ENCODE data around the gene VASH2.
"Not testable (repeated sequence)": the region's sequence is repeated elsewhere in the genome, so short reads cannot be mapped to it uniquely, and the experiment has no call there.

Gene VASH2
- long read RNA-seq, donor 1 = 0 reads
- long read RNA-seq, donor 2, partial matches to known transcripts = 0 of 2 reads
- long read RNA-seq, donor 2, other reads (novel, unspliced or antisense) = 0 of 2 reads
- long read RNA-seq, donor 3, partial matches to known transcripts = 0 of 1 reads
- long read RNA-seq, donor 3, other reads (novel, unspliced or antisense) = 0 of 1 reads
- long read RNA-seq, donor 4, partial matches to known transcripts = 5 of 5 reads
- long read RNA-seq, donor 4, other reads (novel, unspliced or antisense) = 0 of 5 reads
- long read RNA-seq, donor 5, partial matches to known transcripts = 12 of 12 reads
- long read RNA-seq, donor 5, other reads (novel, unspliced or antisense) = 0 of 12 reads
- long read RNA-seq, donor 6, partial matches to known transcripts = 9 of 9 reads
- long read RNA-seq, donor 6, other reads (novel, unspliced or antisense) = 0 of 9 reads
- long read RNA-seq, donor 7, partial matches to known transcripts = 6 of 9 reads
- long read RNA-seq, donor 7, other reads (novel, unspliced or antisense) = 0 of 9 reads
- long read RNA-seq, donor 8, partial matches to known transcripts = 0 of 2 reads
- long read RNA-seq, donor 8, other reads (novel, unspliced or antisense) = 0 of 2 reads

DNA sequence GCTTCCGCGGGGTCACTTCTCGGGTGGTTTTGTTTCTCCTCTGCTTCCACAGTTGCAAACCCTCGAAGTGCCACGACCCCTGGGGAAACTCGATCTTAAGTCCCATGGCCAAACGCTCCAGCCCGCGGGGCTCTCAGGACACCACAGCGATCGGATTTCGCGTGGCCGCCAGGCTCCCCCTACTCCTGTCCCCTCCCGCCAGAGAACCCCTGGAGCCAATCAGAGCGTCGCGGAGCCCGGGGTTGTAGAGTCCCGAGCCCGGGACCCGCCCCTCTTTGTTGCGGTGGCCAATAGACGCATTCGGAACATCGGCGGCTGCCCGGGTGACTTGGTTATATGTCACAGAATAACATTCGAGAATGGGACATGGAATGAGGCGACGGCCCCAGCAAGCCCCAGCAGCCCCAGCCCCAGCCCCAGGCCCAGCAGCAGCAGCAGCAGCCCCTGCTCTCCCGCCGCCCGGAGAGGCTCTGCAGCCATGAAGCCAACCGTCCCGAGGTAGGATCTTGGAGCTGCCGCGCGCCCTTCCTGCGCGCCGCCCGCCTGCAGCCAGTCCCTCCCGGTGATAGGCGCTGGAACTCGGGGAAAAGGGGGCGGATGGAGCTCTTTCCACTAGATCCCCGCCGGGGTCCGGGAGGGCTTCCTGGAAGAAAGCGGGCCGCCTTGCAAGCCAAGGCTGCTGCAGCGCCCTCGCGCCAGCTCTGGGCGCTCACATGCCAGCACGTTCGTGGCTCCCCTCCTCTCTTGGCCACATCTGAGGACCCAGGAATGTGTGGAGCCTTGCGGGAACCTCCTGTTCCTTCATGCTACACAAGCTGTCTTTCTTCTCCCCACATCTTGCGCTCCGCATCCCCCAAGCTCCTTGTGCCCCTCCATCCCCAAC is at the start of gene VASH2:
Gene VASH2, plus strand, starts transcription at position 299 of the 883 bp plus-strand sequence. CDS start 1,002 bp downstream, outside the sequence.
- DNase-seq = peak; percentile 85

DNA sequence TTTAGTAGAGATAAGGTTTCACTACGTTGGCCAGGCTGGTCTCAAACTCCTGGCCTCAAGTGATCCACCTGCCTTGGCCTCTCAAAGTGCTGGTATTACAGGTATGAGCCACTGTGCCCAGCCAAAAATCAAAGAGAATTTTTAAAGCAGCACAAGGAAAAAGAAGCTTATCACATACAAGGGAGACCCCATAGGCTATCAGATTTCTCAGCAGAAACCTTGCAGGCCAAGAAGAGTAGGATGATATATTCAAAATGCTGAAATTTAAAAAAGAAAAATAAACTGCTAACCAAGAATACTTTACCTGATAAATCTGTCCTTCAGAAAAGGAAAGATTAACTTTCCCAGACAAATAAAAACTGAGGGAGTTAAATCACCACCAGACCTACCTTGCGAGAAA is 49.1 kb upstream of the VASH2 start:
- no peak for DNase-seq

DNA sequence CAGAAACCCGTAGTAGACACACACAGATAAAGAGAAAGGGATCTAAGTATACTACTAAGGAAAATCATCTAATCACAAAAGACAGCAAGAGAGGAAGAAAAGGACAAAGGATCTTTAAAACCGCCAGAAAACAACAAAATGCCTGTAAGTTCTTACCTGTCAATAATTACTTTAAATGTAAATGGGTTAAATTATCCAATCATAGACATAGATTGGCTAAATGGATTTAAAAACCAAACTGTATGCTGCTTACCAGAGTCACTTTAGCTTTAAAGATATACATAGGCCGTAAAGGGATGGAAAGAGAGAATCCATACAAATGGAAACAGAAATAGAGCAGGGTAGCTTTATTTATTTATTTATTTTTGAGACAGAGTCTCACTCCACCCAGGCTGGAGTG is 48.3 kb upstream of the VASH2 start:
- DNase-seq = no peak

DNA sequence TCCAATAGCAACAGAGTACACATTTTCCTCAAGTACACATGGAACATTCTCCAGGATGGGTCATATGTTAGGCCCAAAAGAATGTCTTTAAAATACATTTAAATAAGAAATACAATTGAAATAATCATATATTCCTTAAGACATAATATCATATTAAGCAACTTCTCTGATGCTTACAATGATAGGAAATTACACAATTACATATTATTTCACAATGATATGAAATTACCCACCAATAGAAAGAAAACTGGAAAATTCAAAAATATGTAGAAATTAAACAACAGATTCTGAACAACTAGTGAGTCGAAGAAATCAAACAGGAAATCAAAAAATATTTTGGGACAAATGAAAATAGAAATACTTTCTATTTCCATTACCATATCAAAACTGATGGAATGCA is 46.7 kb upstream of the VASH2 start:
- no peak for DNase-seq

DNA sequence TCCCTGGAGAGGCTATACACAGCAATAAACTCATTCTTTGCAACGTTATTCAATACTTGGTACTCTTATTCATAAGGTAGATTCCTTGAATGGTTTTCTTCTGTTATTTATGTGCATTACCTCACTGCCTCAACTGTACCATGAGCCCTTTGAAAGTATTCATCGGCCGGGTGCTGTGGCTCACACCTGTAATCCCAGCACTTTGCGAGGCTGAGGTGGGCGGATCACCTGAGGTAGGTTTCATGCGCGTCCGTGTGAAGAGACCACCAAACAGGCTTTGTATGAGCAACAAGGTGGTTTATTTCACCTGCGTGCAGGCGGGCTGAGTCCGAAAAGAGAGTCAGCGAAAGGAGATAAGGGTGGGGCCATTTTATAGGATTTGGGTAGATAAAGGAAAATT is 42.3 kb upstream of the VASH2 start:
- DNase-seq = not testable (repeated sequence)

DNA sequence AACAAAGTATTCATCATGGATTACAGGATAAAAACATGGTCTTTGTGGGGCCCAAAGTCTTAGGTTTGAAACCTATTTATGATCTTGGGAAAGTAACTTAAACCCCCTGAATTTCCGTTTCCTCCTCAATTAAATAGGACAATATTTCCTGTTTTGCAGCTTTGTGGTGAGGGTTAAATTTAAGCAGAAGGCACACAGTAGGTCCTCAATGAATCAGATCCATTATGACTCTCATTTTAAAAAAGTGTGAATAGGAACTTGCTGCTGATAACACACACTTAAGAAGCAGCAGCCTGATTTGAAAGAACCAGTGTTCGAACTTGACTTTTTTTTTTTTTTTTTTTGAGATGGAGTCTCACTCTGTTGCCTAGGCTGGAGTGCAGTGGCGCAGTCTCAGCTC is 41.4 kb upstream of the VASH2 start:
- DNase-seq = no peak

DNA sequence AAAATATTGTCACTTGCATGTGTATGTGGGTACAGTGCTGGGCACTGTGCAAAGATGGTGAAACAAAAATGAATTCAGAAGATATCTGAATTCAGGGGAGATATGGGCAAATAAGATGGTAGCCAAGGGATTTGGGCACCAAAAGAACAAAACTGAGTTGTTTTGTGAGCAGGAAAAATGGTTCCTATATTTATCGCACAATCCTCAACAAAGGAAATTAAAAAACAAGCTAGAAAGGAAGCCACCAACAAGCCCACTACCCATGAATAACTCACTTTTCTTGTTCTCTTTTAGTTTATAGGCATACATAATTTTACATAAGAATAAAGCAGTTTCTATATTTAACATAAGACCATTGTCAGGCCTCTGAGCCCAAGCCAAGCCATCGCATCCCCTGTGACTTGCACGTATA is 40.7 kb upstream of the VASH2 start:
- no peak for DNase-seq

DNA sequence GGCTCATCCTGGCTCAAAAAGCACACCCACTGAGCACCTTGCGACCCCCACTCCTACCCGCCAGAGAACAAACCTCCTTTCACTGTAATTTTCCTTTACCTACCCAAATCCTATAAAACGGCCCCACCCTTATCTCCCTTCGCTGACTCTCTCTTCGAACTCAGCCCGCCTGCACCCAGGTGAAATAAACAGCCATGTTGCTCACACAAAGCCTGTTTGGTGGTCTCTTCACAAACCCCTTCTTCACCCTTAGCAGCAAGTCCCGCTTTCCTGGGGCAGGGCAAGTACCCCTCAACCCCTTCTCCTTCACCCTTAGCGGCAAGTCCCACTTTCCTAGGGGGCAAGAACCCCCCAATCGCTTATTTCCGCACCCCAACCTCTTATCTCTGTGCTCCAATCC is 40.1 kb upstream of the VASH2 start:
- DNase-seq = not testable (repeated sequence)

DNA sequence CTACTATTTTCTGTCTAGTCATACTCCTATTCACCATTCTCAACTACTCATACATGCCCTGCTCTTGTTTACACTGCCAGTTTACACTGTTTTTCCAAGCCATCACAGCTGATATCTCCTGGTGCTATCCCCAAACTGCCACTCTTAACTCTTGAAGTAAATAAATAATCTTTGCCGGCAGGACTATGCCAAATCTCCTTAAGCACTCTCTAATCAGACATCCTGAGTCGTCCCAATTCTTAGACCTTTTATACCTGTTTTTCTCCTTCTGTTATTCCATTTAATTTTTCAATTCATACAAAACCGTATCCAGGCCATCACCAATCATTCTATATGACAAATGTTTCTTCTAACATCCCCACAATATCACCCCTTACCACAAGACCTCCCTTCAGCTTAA is 36.7 kb upstream of the VASH2 start:
- DNase-seq = not testable (repeated sequence)

DNA sequence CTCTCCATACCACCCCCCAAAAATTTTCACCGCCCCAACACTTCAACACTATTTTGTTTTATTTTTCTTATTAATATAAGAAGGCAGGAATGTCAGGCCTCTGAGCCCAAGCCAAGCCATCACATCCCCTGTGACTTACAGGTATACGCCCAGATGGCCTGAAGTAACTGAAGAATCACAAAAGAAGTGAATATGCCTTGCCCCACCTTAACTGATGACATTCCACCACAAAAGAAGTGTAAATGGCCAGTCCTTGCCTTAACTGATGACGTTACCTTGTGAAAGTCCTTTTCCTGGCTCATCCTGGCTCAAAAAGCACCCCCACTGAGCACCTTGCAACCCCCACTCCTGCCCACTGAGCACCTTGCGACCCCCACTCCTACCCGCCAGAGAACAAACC is 36.2 kb upstream of the VASH2 start:
- DNase-seq = not testable (repeated sequence)

DNA sequence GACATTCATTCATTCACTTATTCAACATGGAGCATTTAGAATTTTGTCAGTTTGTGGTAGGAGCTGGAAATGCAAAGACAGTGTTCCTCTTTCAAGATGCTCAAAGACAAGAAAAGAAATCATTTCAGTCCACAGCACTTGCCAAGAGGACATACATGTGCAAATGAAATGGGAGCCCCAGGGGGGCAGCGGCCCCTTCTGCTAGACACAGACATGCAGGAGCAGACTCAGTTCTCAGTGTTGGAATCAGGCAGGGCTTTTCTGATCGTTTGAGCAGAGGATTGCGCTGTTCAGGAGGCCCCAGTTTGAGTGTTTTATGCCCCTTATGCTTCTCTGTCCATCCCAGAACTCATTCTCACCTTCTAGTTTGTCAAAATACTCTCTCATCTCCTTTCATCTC is 35.6 kb upstream of the VASH2 start:
- DNase-seq = no peak

DNA sequence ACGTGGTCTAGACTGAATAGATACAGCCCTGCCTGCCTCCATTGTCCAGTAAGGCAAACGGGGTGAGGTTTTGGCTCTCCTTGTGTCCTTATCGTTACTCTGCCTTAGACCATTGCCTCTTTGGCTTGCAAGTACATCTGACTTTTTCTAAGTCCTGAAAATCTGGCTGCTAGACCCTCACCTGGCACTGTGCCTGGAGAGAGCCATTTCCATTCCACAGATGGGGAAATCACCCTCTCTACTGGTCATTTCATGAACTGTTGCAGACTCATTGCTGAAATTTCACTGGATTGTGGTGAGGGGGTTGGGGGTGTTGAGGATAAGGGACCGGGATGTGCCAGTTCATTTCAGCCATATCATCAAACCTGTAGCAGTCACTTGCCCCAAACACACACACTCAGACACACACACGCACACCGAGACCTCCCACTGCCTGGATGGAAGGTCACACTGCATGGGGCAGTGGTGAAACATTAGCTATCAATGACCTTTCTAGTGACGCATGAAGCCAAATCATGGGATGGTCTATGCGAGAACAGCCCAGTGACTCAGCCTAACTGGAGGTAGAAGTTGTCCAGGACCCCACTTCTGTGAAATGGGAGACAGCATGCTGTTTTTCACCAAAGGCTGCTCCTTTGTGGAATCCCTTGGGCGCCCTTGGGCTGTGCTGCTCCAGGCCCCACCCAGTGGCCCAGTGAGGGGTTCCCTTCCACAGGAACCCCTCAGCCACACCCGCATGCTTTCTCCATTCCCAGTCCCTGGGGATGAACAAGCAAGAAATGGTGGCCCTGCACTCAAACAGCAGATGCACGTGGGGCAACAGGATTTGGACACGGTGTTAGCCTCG is 34.9 kb upstream of the VASH2 start:
- peak; percentile 41 for DNase-seq

DNA sequence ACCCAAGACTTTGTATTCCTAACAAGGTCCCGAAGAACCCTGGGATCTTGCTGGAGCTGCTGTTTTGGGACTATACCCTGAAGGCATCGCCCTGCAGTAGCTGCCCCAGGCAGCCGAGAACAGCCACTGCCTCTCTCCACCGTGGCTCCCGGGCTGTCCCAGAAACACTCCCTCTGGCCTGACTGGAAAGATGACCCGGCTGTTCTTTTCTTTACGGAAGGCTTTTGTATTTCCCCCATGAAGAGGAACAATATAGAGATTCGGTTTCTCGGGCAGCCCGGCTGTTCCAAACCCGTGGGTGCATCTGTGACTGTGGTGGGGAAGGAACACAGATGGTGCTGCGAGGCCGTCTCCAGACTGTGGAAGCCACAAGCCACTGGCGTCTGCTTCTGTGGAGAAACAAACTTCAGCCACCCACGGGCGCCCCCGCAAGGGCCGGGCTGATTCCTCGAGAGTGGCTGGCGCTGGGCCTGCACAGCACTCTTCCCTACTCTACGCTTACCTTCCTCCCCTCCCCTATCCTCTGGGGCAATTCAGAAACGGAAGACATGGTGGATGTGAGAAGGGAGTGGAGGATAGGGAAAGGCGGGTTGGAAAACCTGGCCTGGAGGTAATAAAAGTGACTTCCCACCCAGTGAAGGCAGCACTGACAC is 33.7 kb upstream of the VASH2 start:
- peak; percentile 68 for DNase-seq

DNA sequence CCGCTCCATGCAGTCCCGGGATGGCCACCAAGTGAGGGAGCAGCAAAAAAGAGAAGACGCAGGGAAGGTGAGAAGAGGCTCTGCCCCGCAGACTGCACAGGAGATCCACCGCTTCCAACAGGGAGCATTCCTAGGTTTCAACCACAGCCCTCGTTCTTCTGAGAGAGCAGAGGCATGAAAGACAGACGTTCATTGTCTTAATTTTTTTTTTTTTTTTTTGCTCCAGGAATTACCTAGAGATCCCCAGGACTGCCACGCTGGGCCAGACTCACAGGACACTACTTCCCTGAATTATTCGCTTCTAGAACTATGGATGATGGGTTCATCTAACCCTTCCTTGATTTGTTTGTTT is 33.2 kb upstream of the VASH2 start:
- DNase-seq = no peak

DNA sequence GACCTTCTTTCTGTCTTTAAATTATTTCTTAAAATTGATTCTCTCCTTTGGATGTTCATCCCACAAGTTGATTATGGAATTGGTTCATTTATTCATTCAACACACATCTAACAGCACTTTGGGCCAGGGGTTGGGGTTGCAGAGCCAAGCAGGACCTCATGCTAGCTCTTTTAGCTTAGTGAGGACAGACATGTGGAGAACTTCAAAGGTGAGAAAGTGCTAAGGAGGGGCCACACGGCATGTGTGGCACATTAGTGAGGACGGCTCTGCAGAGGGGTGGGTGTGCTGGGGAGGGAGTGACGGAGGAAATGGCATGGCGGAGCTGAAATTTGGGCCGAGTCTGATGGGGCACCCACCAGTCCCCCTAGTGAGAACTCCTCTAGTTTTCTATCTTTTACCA is 32.5 kb upstream of the VASH2 start:
- no peak for DNase-seq

DNA sequence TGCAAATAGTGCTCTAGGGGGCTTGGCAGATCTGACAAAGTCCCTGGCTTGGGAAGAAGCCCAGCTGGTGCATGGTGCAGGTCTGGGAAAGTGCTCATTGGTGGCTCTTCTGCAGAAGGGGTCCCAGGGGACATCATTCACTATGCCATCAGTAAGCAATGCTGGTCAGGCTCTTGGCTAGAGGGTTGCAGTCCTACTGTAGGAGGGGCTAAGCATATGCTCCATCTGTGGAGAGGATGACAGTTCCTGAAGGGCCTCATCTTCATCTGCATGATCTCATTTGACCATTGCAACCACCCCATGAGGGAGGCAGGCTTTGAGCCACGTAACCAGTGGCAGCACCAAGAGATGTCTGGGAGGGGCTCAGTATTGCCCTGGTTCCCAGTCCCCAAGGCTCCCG is 31.5 kb upstream of the VASH2 start:
- no peak for DNase-seq

DNA sequence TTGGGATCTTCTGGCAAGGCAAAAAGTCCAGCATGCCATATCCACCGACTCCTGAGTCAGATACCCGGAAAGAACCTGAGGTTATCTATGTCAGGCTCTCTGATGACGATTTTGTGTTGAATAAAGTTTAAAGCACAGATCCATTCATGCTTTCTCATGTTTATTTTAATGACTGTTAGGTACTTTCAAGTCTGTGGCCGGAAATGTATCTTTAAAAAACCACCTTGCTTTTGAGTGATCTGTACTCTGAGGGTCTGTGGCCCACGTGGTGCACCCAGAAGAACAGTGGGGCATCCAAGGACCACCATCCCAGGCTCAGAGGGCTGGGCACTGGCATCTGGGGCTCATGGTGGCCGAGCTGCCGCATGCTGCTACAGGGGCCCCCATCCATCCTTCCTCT is 30.1 kb upstream of the VASH2 start:
- DNase-seq = no peak

DNA sequence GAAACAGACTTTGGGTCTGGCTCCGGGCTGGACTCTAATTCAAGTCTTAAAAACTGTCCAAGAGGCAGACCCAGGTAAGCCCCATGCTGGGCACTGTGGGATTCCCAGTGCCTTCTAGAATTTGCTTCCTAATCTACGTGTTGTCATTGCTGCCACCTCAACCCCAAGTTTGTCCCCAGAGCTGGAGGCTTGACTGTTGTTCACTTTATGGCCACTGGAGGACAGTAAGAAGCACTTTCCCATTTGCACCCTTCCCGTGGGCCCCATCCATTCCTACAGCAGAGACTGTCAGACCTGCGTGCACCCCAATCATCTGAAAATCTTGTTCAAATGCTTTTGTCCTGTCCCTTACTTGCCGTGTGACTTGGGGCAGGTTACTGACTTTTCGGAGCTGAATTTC is 29.4 kb upstream of the VASH2 start:
- DNase-seq = no peak

DNA sequence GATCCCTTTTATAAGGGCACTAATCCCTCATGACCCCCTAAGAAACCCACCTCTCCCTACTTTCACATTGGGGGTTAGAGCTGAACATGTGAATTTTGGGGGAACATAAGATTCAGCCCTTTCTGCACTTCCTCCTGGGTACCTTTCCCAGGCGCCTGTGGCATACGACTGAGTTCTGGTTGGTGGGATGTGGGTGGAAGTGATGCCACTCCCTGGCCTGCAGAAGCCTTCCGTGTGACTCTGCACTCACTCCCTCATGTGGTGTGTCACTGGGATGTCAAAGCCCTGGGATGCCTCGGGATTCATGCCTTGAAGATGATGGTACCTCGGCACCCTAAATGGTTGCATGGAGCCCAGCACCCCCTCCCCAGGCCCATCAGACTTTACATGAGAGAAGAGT is 28.3 kb upstream of the VASH2 start:
- DNase-seq = no peak

DNA sequence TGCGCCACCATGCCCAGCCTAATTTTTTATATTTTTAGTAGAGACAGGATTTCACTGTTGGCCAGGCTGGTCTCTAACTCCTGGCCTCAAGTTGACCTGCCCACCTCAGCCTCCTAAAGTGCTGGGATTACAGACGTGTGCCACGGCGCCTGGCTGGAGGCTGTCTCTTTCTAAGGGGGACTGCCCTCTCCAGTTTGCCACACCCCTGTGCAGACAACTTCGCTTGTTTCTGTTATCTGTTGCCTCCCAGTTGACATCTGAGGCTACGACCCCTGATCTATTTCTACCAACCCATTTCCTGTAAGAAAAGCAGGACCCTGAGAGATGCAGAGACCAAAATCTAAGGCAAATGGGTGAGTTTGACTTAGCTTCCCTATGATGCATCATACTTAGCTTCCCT is 24.0 kb upstream of the VASH2 start:
- DNase-seq = no peak

All from right kidney (tissue), 9 donors.